HPDE6-E6E7 (cell line): Measurements from ENCODE around the gene TRMT112.
"Not testable (repeated sequence)": the region's sequence is repeated elsewhere in the genome, so short reads cannot be mapped to it uniquely, and the experiment has no call there.

ENCODE experiments used
- DNase-seq: peaks from one replicate; pipeline ENCODE4 v3.0.0; 2011; ENCODE audit warnings: missing footprints; ENCODE audit errors: extremely low spot score

Gene TRMT112

GRCh38 chr11:64331569-64332371 is 14.4 kb upstream of the TRMT112 start:
- peak; percentile 89 for DNase-seq

GRCh38 chr11:64330888-64331287 is 13.5 kb upstream of the TRMT112 start:
- DNase-seq, result no peak

GRCh38 chr11:64327993-64328392 is 10.6 kb upstream of the TRMT112 start:
- DNase-seq, result no peak

- no peak for DNase-seq
Observed at GRCh38 chr11:64327375-64327774, 10.0 kb upstream of the TRMT112 start.

GRCh38 chr11:64324692-64325469 is 7.5 kb upstream of the TRMT112 start:
- DNase-seq, result no peak

GRCh38 chr11:64323984-64324383 is 6.6 kb upstream of the TRMT112 start:
- DNase-seq, result not testable (repeated sequence)

- DNase-seq, result no peak
Observed at GRCh38 chr11:64323373-64323772, 6.0 kb upstream of the TRMT112 start.

GRCh38 chr11:64322925-64323260 is 5.5 kb upstream of the TRMT112 start:
- DNase-seq, result no peak

- no peak for DNase-seq
Observed at GRCh38 chr11:64321533-64321932, 4.2 kb upstream of the TRMT112 start.

GRCh38 chr11:64321026-64321425 is 3.7 kb upstream of the TRMT112 start:
- DNase-seq, result no peak

- DNase-seq, result no peak
Observed at GRCh38 chr11:64320556-64320955, 3.2 kb upstream of the TRMT112 start.

GRCh38 chr11:64318766-64319761 is 1.7 kb upstream of the TRMT112 start:
- DNase-seq, result no peak

GRCh38 chr11:64317961-64318765 is 804 bp upstream of the TRMT112 start, which contains the start of gene PRDX5:
TSS of gene PRDX5 (plus strand) at chr11:64318121. CDS start at chr11:64318216, 95 bp downstream.
- peak; percentile 92 for DNase-seq

- DNase-seq, result no peak
Observed at GRCh38 chr11:64316672-64317324, 561 bp downstream of the TRMT112 start.

GRCh38 chr11:64315667-64316526 is 1.5 kb downstream of the TRMT112 start:
- DNase-seq, result not testable (repeated sequence)

GRCh38 chr11:64314805-64315561 is 2.4 kb downstream of the TRMT112 start:
- no peak for DNase-seq

- DNase-seq, result no peak
Observed at GRCh38 chr11:64314146-64314804, 3.1 kb downstream of the TRMT112 start.

- no peak for DNase-seq
Observed at GRCh38 chr11:64313491-64314145, 3.7 kb downstream of the TRMT112 start.
